HL-60 (cell line): ENCODE measurements around the gene ARPC5.

Experiments used
- POLR2AphosphoS5 ChIP-seq: IDR thresholded peaks from 2 replicates; pipeline ENCODE4 v1.6.1; 2012; ENCODE audit warnings: low read depth
- TF ChIP-seq, protein P1 (sequence below): IDR thresholded peaks from one replicate; pipeline ENCODE4 v1.5.1; 2011; ENCODE audit warnings: low read length, control low read depth, inconsistent platforms; ENCODE audit not compliant: insufficient read depth

DNA sequence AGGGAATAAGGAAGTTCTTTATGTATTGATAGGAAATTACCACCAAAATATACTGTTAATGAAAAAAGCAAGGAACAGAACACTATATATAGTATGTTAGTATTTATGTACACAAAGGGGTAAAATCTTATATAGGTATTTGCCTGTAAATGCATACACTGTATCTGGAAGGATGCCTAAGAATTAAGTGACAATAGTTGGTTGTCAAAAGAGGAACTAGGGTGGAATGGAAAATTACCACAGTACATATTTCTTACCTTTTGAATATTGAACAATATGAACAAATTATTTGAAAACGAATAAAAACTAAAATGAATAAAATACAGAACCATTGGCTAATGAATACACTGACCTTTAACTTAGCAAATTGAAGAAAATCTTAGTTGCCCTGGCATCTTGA is 13.6 kb downstream of the ARPC5 start:
- TF ChIP-seq, protein P1, sequence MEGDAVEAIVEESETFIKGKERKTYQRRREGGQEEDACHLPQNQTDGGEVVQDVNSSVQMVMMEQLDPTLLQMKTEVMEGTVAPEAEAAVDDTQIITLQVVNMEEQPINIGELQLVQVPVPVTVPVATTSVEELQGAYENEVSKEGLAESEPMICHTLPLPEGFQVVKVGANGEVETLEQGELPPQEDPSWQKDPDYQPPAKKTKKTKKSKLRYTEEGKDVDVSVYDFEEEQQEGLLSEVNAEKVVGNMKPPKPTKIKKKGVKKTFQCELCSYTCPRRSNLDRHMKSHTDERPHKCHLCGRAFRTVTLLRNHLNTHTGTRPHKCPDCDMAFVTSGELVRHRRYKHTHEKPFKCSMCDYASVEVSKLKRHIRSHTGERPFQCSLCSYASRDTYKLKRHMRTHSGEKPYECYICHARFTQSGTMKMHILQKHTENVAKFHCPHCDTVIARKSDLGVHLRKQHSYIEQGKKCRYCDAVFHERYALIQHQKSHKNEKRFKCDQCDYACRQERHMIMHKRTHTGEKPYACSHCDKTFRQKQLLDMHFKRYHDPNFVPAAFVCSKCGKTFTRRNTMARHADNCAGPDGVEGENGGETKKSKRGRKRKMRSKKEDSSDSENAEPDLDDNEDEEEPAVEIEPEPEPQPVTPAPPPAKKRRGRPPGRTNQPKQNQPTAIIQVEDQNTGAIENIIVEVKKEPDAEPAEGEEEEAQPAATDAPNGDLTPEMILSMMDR: no peak
- TF ChIP-seq POLR2AphosphoS5: no peak
